Measurements from ENCODE around the gene EVA1A.

DNA sequence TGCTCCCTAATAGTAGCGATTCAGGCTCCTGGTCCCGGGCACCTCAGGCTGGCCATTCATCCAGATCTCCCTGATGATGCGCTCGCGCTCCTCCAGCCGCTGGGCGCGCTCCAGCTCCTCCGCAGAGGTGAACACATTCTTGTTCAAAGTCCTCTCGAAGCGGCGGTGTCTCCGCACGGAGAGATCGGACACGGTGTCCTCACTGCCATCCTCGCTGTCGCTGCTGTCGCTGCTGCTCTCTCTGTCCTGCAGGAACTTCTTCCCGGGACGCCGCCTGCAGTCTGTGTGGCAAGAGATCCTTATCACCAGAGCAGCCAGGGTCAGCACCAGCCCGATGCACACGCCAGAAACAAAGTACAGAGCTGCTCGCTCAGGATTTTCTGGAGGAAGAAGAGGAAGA, 67.5 kb downstream of the EVA1A start:
- TF ChIP-seq, protein P1, sequence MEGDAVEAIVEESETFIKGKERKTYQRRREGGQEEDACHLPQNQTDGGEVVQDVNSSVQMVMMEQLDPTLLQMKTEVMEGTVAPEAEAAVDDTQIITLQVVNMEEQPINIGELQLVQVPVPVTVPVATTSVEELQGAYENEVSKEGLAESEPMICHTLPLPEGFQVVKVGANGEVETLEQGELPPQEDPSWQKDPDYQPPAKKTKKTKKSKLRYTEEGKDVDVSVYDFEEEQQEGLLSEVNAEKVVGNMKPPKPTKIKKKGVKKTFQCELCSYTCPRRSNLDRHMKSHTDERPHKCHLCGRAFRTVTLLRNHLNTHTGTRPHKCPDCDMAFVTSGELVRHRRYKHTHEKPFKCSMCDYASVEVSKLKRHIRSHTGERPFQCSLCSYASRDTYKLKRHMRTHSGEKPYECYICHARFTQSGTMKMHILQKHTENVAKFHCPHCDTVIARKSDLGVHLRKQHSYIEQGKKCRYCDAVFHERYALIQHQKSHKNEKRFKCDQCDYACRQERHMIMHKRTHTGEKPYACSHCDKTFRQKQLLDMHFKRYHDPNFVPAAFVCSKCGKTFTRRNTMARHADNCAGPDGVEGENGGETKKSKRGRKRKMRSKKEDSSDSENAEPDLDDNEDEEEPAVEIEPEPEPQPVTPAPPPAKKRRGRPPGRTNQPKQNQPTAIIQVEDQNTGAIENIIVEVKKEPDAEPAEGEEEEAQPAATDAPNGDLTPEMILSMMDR (IDR thresholded peaks at IDR 0.05), result no peak
- no peak for TF ChIP-seq POLR2A (IDR thresholded peaks at IDR 0.05)
- TF ChIP-seq EP300 (IDR thresholded peaks at IDR 0.05; ENCODE audit: low read depth), result no peak

All from transverse colon (tissue), 3 donors.